Neuronal stem cell (in vitro differentiated cells): ENCODE measurements around the gene SP140.
A peak's percentile ranks its signal among the peaks of the same experiment; 100 is the strongest.

Experiments
- DNase-seq: peaks from one replicate; pipeline ENCODE4 v3.0.0-alpha.2; 2013; ENCODE audit warnings: low spot score
- H2AFZ ChIP-seq: one replicate; pipeline ENCODE4 v1.6.1; 2013; ENCODE audit warnings: mild to moderate bottlenecking, low read length, inconsistent platforms
- H2AK5ac ChIP-seq: 2 replicates; pipeline ENCODE4 v1.6.1; 2013; ENCODE audit warnings: low read depth, mild to moderate bottlenecking, inconsistent platforms, low read length, moderate library complexity, mixed read lengths
- H2BK120ac ChIP-seq: 2 replicates; pipeline ENCODE4 v1.6.1; 2013; ENCODE audit warnings: low read depth, mild to moderate bottlenecking, inconsistent platforms, low read length, moderate library complexity, mixed read lengths
- H2BK12ac ChIP-seq: one replicate; pipeline ENCODE4 v1.6.1; 2013; ENCODE audit warnings: low read length, inconsistent platforms
- H2BK15ac ChIP-seq: 2 replicates; pipeline ENCODE4 v1.6.1; 2013; ENCODE audit warnings: mild to moderate bottlenecking, low read length, inconsistent platforms, mixed read lengths
- H2BK5ac ChIP-seq: one replicate; pipeline ENCODE4 v1.6.1; 2013; ENCODE audit warnings: inconsistent platforms, mild to moderate bottlenecking, low read length, moderate library complexity
- H3K14ac ChIP-seq: one replicate; pipeline ENCODE4 v1.6.1; 2013; ENCODE audit warnings: low read length, inconsistent platforms
- H3K18ac ChIP-seq: 2 replicates; pipeline ENCODE4 v1.6.1; 2013; ENCODE audit warnings: low read length, inconsistent platforms
- H3K23ac ChIP-seq: 2 replicates; pipeline ENCODE4 v1.6.1; 2013; ENCODE audit warnings: low read depth, mild to moderate bottlenecking, mixed read lengths, low read length, inconsistent platforms; ENCODE audit not compliant: poor library complexity
- H3K27ac ChIP-seq: replicated peaks from 3 replicates; pipeline ENCODE4 v1.5.1; 2013; ENCODE audit warnings: low read length, inconsistent platforms
- H3K27me3 ChIP-seq, 3 experiments: 2 replicates each; pipeline ENCODE4 v1.6.1; 2013; ENCODE audit warnings: low read length in 3 of 3, mild to moderate bottlenecking in 2 of 3, inconsistent platforms in 1 of 3, low read depth in 1 of 3, mixed read lengths in 1 of 3, moderate library complexity in 1 of 3; ENCODE audit not compliant: control insufficient read depth in 3 of 3, insufficient read depth in 3 of 3
- H3K36me3 ChIP-seq, 2 donors: replicated peaks in 1 of 2; 2 replicates each; pipeline ENCODE4 v1.6.1; 2013; ENCODE audit warnings: low read length in 2 of 2; ENCODE audit not compliant: control insufficient read depth in 2 of 2, insufficient read depth in 2 of 2
- H3K4ac ChIP-seq: 2 replicates; pipeline ENCODE4 v1.6.1; 2013; ENCODE audit warnings: inconsistent platforms, mild to moderate bottlenecking, low read length, moderate library complexity
- H3K4me1 ChIP-seq, 2 donors: 1 replicate in 1 of 2; 2 replicates in 1 of 2; pipeline ENCODE4 v1.6.1; 2013; ENCODE audit warnings: low read length in 2 of 2, low read depth in 1 of 2; ENCODE audit not compliant: control insufficient read depth in 2 of 2, insufficient read depth in 1 of 2
- H3K4me2 ChIP-seq: one replicate; pipeline ENCODE4 v1.6.1; 2013; ENCODE audit warnings: mild to moderate bottlenecking, low read length, inconsistent platforms; ENCODE audit not compliant: insufficient read depth, poor library complexity, severe bottlenecking
- H3K4me3 ChIP-seq, 2 donors: 2 replicates each; pipeline ENCODE4 v1.5.1; 2013; ENCODE audit warnings: low read length in 2 of 2, mild to moderate bottlenecking in 2 of 2, inconsistent platforms in 1 of 2, moderate library complexity in 1 of 2
- H3K79me1 ChIP-seq: one replicate; pipeline ENCODE4 v1.6.1; 2013; ENCODE audit warnings: low read depth, mild to moderate bottlenecking, inconsistent platforms, low read length, moderate library complexity
- H3K9ac ChIP-seq: one replicate; pipeline ENCODE4 v1.6.1; 2013; ENCODE audit warnings: mild to moderate bottlenecking, low read depth, low read length, inconsistent platforms; ENCODE audit not compliant: poor library complexity
- H3K9me3 ChIP-seq, 2 donors: replicated peaks in 1 of 2; 2 replicates each; pipeline versions ENCODE3 to v1.6.1; 2013; ENCODE audit warnings: low read length in 2 of 2, mild to moderate bottlenecking in 2 of 2, inconsistent platforms in 1 of 2, low read depth in 1 of 2, mixed read lengths in 1 of 2, moderate library complexity in 1 of 2; ENCODE audit not compliant: control insufficient read depth in 2 of 2, insufficient read depth in 1 of 2
- H4K8ac ChIP-seq: one replicate; pipeline ENCODE4 v1.6.1; 2013; ENCODE audit warnings: low read depth, mild to moderate bottlenecking, inconsistent platforms, low read length, moderate library complexity
- H4K91ac ChIP-seq: one replicate; pipeline ENCODE4 v1.6.1; 2013; ENCODE audit warnings: low read length, low read depth, mild to moderate bottlenecking, inconsistent platforms; ENCODE audit not compliant: poor library complexity
- WGBS, 2 donors: extraction: QIAGEN DNeasy Blood & Tissue Kit; methylation state at CpG; one replicate each; pipeline ENCODE4 v1.1.7; 2013; ENCODE audit warnings: missing lambda C conversion rate in 2 of 2, mixed read lengths in 1 of 2; ENCODE audit not compliant: insufficient read length in 2 of 2, insufficient replicate concordance in 1 of 2; ENCODE audit errors: extremely low coverage in 2 of 2; 5-methylcytosine and 5-hydroxymethylcytosine counted together

SP140 gene

DNA sequence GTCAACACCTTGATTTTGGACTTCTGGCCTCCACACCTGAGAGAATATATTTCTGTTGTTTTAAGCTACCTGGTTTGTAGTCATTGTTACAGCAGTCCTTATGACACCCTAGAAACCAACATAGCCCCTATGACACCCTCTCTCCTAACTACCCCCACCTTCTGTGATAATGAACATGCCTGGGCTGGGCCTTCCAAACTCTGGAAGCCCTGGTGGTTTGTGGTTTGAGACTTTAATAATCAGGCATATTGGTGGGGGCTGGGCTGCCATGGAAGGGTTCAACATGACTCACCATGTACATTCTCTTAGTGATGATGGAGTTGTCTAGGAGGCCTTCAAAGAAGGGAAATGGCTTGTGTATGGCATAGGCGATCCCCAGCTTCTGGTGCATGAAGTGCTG lies 9.0 kb upstream of the SP140 start:
- Histone ChIP-seq H2AFZ (no peak overlapping the region), H2BK120ac (no peak overlapping the region), H3K27me3 (no peaks in the 10 kb centered on the region), H3K9ac (no peak overlapping the region), H3K27ac (no peak overlapping the region), H3K23ac (no peak overlapping the region), H4K91ac (no peak overlapping the region), H3K9me3 (no peaks in the 10 kb centered on the region), H3K4ac (no peak overlapping the region), H3K79me1 (no peaks in the 10 kb centered on the region), H3K18ac (no peak overlapping the region), H3K4me3 (no peak overlapping the region), H3K36me3 (no peaks in the 10 kb centered on the region), H4K8ac (no peak overlapping the region), H3K4me1 (peaks cover 0 to 2% of the 10 kb centered on the region in 2 donors), H3K4me2 (no peak overlapping the region), H2BK15ac (no peak overlapping the region), H2BK5ac (no peak overlapping the region), H3K14ac (no peak overlapping the region), H2BK12ac (no peak overlapping the region), H2AK5ac (no peak overlapping the region)
- no CpG with 5 or more reads among the region's 1 CpG for WGBS, 2 donors
- DNase-seq: no peak

DNA sequence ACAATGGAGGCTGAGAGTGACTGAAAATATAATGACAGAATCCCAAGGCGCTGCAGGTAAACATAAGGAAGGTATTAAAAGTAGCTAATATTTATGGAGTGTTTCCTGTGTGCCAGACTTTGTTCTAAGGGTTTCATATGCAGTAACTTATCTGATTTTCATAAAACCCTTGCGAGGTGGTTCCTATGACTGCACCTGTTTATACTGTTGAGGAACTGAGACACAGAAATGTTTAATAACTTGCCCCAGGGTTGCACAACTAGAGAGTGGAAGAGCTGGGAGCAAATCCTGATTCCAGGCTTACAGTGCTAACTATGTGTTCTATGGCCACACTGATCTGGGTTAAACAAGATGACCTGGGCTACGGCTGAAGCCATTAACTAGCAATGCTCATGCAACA lies 8.1 kb upstream of the SP140 start:
- Histone ChIP-seq H4K8ac (no peak overlapping the region), H2AFZ (no peak overlapping the region), H3K4ac (no peak overlapping the region), H3K14ac (no peak overlapping the region), H3K9me3 (no peaks in the 10 kb centered on the region), H2BK120ac (no peak overlapping the region), H3K23ac (no peak overlapping the region), H3K4me3 (no peak overlapping the region), H3K4me2 (no peak overlapping the region), H3K27me3 (no peaks in the 10 kb centered on the region), H3K9ac (no peak overlapping the region), H3K79me1 (no peaks in the 10 kb centered on the region), H3K27ac (no peak overlapping the region), H2BK5ac (no peak overlapping the region), H2BK12ac (no peak overlapping the region), H3K36me3 (no peaks in the 10 kb centered on the region), H2BK15ac (no peak overlapping the region), H3K4me1 (peaks cover 0 to 2% of the 10 kb centered on the region in 2 donors), H4K91ac (no peak overlapping the region), H2AK5ac (no peak overlapping the region), H3K18ac (no peak overlapping the region)
- no CpG with 5 or more reads among the region's 3 CpGs for WGBS, 2 donors
- DNase-seq: no peak

- H3K4me2 ChIP-seq: no peak overlapping the region
- DNase-seq: no peak
- H4K8ac ChIP-seq: no peak overlapping the region
- H2AK5ac ChIP-seq: no peak overlapping the region
- no peak overlapping the region for H3K9ac ChIP-seq
- H2BK5ac ChIP-seq: no peak overlapping the region
- H2BK12ac ChIP-seq: no peak overlapping the region
- no peak overlapping the region for H3K4me3 ChIP-seq
- H3K79me1 ChIP-seq: no peaks in the 10 kb centered on the region
- no peaks in the 10 kb centered on the region for H3K9me3 ChIP-seq
- no peaks in the 10 kb centered on the region for H3K27me3 ChIP-seq
- no peak overlapping the region for H3K4ac ChIP-seq
- no CpG with 5 or more reads among the region's 2 CpGs for WGBS, 2 donors
- peaks cover 0 to 2% of the 10 kb centered on the region in 2 donors for H3K4me1 ChIP-seq
- no peaks in the 10 kb centered on the region for H3K36me3 ChIP-seq
- H3K14ac ChIP-seq: no peak overlapping the region
- H2BK15ac ChIP-seq: no peak overlapping the region
- no peak overlapping the region for H3K18ac ChIP-seq
- no peak overlapping the region for H3K27ac ChIP-seq
- no peak overlapping the region for H2BK120ac ChIP-seq
- H4K91ac ChIP-seq: no peak overlapping the region
- no peak overlapping the region for H3K23ac ChIP-seq
- no peak overlapping the region for H2AFZ ChIP-seq
These were observed 7.1 kb upstream of the SP140 start for GRCh38 chr2:230218421-230218820.

DNA sequence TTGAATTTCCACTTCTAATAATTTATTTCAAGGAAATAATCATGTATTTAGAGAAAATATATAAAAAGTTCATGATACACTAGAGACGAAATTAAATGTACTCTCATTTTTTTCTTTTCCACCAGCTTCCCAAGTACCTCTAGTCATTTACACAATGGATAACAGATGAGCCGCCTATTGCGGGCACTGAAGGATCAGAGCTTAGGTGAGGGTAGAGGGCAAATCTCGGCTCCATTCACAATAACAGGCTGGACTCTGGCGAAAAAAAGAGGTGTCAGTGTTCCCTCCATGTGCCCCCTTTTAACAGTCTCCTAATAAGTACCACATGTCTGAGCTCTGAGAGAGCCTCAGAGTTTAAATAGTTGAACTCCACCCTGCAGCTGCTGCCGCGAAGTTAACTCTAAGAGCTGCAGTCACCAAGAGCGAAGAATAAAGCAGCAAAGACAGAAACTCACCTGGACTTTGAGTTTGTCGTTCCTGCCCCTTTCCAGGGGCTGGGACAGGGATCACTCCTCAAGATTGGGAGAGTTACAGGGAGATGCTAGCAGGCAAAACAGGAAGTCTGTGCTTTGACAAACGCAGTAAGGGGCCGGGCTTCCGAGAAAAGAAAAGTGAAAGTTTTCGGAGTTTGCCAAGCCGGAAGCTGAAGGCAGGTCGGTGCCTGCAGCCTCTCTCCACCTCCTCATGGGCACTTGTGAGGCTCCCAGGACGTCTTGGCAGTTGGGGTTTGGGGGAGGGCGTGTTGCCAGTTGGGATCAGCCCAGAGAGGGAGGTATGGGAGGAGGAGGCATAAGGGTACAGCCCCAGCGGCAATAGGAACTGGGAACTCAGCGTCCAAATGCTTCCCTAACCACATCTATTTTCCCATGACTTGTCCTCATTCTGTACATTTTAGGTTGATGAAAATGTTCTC lies 5.9 kb upstream of the SP140 start, which contains the start of gene SP110:
TSS of gene SP110 (minus strand) at position 566 of the 913 bp plus-strand sequence. CDS start 3,057 bp downstream, outside the sequence.
- no peak within 1 kb of the TSS for H4K8ac ChIP-seq
- no CpG with 5 or more reads among the region's 19 CpGs for WGBS, 2 donors
- DNase-seq: no peak
- no peak within 1 kb of the TSS for H2BK12ac ChIP-seq
- no peak within 1 kb of the TSS for H4K91ac ChIP-seq
- no peak within 1 kb of the TSS for H2BK5ac ChIP-seq
- H3K4ac ChIP-seq: no peak within 1 kb of the TSS
- no peaks in the 10 kb centered on the region for H3K27me3 ChIP-seq
- H3K4me3 ChIP-seq: peak within 1 kb of the TSS; percentile 38 to 49
- H3K36me3 ChIP-seq: no peaks in the 10 kb centered on the region
- no peak within 1 kb of the TSS for H2AK5ac ChIP-seq
- H3K23ac ChIP-seq: no peak within 1 kb of the TSS
- H2BK120ac ChIP-seq: no peak within 1 kb of the TSS
- H3K4me2 ChIP-seq: peak within 1 kb of the TSS; percentile 21
- no peaks in the 10 kb centered on the region for H3K79me1 ChIP-seq
- no peaks in the 10 kb centered on the region for H3K9me3 ChIP-seq
- H3K27ac ChIP-seq: no peak within 1 kb of the TSS
- H3K9ac ChIP-seq: peak within 1 kb of the TSS; percentile 22
- H3K18ac ChIP-seq: peak within 1 kb of the TSS; percentile 89
- H2BK15ac ChIP-seq: no peak within 1 kb of the TSS
- H3K14ac ChIP-seq: no peak within 1 kb of the TSS
- peak within 1 kb of the TSS; percentile 91 for H2AFZ ChIP-seq
- H3K4me1 ChIP-seq: peaks cover 0 to 2% of the 10 kb centered on the region in 2 donors
